ENCODE results near the gene ATXN7L3B.
"Not testable (repeated sequence)": the region's sequence is repeated elsewhere in the genome, so short reads cannot be mapped to it uniquely, and the experiment has no call there.

The ATXN7L3B gene

DNA sequence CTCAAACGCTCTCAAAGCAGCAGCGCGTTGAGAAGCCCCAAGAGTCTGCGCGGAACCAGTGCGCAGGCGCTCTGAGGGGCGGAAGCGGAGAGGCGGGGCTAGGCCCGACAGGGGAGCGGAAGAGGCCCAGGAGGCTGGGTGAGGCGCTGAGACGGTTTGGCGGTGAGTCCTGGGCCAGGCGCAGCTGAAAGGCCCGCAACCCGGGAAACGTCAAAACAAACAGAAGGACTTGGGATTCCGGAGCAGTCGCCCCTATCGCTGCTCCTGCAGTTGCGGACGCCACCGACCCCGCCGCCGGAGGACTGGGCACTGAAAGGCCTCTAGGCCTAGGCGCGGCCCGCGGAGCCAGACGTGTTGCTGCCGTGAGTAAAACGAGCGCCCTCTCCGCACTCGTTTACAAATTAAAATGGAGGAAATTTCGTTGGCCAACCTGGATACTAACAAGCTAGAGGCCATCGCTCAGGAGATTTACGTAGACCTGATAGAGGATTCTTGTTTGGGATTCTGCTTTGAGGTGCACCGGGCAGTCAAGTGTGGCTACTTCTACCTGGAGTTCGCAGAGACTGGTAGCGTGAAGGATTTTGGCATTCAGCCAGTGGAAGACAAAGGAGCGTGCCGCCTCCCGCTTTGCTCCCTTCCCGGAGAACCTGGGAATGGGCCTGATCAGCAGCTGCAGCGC, at the start of gene ATXN7L3B:
ATXN7L3B (plus strand) TSS at position 129 of the 679 bp plus-strand sequence; CDS start at position 407, 278 bp downstream.
- DNase-seq (ENCODE audit: low read depth) = peak; percentile 88

GRCh38 chr12:74488134-74488533, 49.5 kb upstream of the ATXN7L3B start:
- DNase-seq (ENCODE audit: low read depth) = no peak

DNA sequence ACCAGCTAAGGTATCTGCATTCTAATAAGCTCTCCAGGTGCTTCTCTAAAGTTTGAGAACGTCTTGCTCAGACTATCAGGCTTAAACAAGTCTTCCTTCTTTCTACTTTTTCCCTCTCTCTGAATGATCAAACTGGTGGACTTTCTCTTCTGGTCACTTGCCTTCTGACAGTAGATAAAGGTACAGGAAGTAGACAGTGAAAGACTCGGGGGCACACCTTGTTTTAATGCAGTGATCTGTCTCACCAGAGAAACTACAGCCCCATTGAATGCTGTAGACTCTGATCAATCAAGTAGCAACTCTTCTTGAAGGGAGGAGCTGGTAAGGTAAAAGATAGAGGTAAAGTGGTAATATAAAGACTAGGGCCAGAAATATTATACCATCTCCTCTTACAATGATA, 48.1 kb upstream of the ATXN7L3B start:
- DNase-seq (ENCODE audit: low read depth) = no peak

- DNase-seq (ENCODE audit: low read depth) = no peak
Measured at GRCh38 chr12:74490390-74491064, 47.1 kb upstream of the ATXN7L3B start.

DNA sequence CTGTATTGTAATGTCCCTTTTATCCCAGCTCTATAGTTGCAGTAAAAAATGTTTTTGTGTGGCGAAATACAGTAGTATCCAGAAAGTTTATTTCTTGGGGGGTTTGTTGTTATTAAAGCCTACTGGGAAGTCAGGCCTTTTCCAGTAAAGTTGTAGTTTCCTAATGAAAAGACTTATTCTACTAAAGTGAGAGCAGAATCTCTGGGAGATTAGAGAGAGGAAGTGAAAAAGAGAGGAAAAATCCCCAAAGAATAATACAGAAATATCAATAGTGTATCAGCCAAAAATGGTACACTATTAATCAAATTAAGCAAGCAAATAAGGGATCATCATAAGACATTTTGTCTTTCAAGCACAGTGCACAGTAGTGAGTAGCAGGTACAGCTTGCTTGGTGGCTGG, 46.3 kb upstream of the ATXN7L3B start:
- no peak for DNase-seq (ENCODE audit: low read depth)

DNA sequence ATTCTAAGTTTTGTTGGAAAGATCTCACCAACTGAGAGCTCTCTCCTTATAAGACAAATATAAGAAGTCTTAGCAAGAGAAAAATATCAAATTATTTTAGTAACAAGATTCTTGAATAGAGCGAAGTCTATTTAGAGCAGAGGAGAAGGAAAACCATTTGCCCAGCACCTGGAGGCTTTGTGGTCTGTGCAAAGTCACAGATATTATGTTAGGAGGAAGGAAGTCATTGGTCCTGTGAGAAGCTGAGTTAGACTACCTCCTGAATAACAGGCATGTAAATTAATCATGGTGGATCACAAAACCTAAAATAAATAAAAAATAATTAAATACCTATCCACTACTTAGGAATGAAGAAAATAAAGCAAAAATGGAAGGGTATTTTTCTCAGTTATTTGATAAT, 38.4 kb upstream of the ATXN7L3B start:
- no peak for DNase-seq (ENCODE audit: low read depth)

DNA sequence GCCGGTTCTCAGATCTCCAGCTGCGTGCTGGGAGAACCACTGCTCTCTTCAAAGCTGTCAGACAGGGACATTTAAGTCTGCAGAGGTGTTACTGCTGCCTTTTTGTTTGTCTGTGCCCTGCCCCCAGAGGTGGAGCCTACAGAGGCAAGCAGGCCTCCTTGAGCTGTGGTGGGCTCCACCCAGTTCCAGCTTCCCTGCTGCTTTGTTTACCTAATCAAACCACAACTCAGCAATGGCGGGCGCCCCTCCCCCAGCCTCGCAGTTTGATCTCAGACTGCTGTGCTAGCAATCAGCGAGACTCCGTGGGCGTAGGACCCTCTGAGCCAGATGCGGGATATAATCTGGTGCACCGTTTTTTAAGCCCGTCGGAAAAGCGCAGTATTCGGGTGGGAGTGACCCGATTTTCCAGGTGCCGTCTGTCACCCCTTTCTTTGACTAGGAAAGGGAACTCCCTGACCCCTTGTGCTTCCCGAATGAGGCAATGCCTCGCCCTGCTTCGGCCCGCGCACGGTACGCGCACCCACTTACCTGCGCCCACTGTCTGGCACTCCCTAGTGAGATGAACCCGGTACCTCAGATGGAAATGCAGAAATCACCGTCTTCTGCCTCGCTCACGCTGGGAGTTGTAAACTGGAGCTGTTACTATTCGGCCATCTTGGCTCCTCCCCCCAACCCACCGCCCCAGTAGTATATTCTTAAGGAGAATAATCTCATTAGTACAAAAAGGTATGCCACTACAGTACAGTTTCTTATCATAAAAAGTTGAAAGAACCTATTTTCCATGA, 28.6 kb upstream of the ATXN7L3B start:
- not testable (repeated sequence) for DNase-seq (ENCODE audit: low read depth)

GRCh38 chr12:74509886-74510285, 27.7 kb upstream of the ATXN7L3B start:
- no peak for DNase-seq (ENCODE audit: low read depth)

GRCh38 chr12:74514098-74514872, 23.4 kb upstream of the ATXN7L3B start:
- DNase-seq (ENCODE audit: low read depth) = no peak

- DNase-seq (ENCODE audit: low read depth) = no peak
Measured at GRCh38 chr12:74515849-74516248, 21.8 kb upstream of the ATXN7L3B start.

GRCh38 chr12:74526535-74526934, 11.1 kb upstream of the ATXN7L3B start:
- no peak for DNase-seq (ENCODE audit: low read depth)

- no peak for DNase-seq (ENCODE audit: low read depth)
Measured at GRCh38 chr12:74527491-74527890, 10.1 kb upstream of the ATXN7L3B start.

GRCh38 chr12:74530676-74531075, 7.0 kb upstream of the ATXN7L3B start:
- no peak for DNase-seq (ENCODE audit: low read depth)

DNA sequence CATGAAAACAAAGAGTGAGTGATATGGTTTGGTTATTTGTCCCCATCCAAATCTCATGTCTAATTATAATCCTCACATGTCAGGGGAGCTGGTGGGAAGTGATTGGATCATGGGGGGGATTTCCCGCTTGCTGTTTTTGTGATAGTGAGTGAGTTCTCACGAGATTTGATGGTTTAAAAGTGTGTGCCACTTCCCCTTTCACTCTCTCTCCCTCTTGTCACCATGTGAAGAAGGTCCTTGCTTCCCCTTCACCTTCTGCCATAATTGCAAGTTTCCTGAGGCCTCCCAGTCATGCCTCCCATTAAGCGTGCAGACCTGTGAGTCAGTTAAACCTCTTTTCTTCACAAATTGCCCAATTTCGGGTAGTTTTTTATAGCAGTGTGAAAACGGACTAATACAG, 2.1 kb upstream of the ATXN7L3B start:
- no peak for DNase-seq (ENCODE audit: low read depth)

GRCh38 chr12:74537126-74537706, 419 bp upstream of the ATXN7L3B start:
- DNase-seq (ENCODE audit: low read depth) = peak; percentile 24

DNA sequence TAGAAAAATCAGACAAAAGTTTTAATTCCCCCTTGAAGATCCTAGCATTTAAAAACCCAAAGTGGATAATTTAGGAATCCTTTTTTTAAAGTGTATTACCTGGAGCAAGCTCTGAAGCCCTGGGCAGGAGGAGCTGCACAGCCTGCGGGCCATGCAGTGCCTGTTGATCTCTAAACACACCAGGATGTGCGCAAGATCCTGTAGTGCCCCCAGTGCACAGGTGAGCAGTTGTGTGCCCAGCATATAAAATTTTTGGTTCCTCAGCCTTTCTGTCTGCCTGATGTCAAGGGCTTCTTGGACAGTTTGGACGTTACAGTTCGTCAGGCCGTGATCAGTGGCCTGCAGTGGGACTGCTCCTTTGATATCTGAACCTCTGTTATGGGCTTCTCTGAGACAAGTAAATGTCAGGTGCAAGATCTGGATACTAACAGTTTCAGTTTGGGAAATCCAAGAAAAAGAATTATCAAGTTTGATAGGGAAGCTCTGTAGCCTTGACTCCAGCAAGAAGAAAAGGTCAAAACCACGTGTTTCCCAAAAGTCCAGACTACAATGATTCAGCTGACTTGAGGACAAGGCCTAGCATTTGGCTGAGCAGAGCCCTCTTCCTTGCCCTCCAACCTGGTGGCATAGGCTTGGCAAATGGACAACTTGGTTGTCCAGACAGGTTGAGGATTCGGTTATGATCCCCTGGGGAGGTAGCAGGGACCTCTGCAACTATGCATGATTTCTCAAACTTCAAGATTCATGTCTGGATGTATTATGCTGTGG, 1.0 kb downstream of the ATXN7L3B start:
- no peak for DNase-seq (ENCODE audit: low read depth)

DNA sequence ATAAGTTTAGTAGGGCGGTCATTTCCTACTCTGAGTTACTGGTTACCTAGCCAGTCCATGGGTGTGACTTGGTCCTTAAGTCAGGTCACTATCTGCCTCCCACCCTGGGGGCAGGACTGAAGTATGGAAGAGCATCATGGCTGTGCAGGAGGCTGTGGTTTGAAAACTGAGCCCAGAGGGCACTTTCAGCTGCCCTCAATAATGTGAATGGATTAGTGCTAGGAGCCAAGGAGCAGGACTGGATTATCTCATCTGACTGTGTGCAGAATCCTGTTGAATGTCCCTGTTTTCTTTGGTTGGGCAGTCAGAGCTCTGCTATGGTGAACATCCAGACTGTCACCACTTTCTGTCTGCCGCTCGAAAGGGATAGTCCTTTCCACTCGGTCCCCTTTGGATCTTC, 1.6 kb downstream of the ATXN7L3B start:
- DNase-seq (ENCODE audit: low read depth) = no peak

GRCh38 chr12:74539765-74540526, 2.3 kb downstream of the ATXN7L3B start:
- DNase-seq (ENCODE audit: low read depth) = no peak

- DNase-seq (ENCODE audit: low read depth) = no peak
Measured at GRCh38 chr12:74541074-74541473, 3.4 kb downstream of the ATXN7L3B start.

- no peak for DNase-seq (ENCODE audit: low read depth)
Measured at GRCh38 chr12:74547249-74547648, 9.6 kb downstream of the ATXN7L3B start.
